GM12878 (cell line): ENCODE data around the gene TNK2. TPM values are rescaled to one million over a fixed set of nuclear protein-coding genes. Genes with fewer than 3 reads are reported as not detected.

Experiments used
- ATAC-seq: fragments of 200-7000 bp; cut with Tn5 transposase; 3 replicates; pipeline ENCODE4 v1.9.1; 2020; ENCODE audit warnings: mild to moderate bottlenecking, moderate library complexity
- BruUV-seq: library from RNA; stranded (reverse); fragments of 400-500 nt; replicated peaks from 2 replicates; lab custom pipeline; 2021; lab: Mats Ljungman, UMichigan
- CTCF ChIA-PET: fragments of 300-600 bp; sonication (Branson Sonifier 250); formaldehyde crosslinking; extraction: SDS; loops from one replicate; lab custom pipeline; 2021; ENCODE audit warnings: inconsistent platforms; lab: Yijun Ruan, JAX
- POLR2A ChIA-PET: fragments of 350-600 bp; formaldehyde crosslinking; extraction: SDS; loops from one replicate; lab custom pipeline; 2021; ENCODE audit warnings: inconsistent platforms; lab: Charles Lee
- RAD21 ChIA-PET: fragments of 300-600 bp; sonication (Branson Sonifier 250); formaldehyde crosslinking; loops from one replicate; lab custom pipeline; 2023; ENCODE audit warnings: antibody characterized with exemption; ENCODE audit not compliant: unreplicated experiment; lab: Charles Lee
- SMC1A ChIA-PET: fragments of 300-600 bp; sonication (Branson Sonifier 250); formaldehyde crosslinking; loops from one replicate; lab custom pipeline; 2023; ENCODE audit not compliant: unreplicated experiment, uncharacterized antibody; lab: Charles Lee
- DNase-seq: peaks from one replicate; pipeline ENCODE4 v3.0.0-alpha.2; 2011; ENCODE audit warnings: low read depth, low spot score
- FAIRE-seq: peaks from 3 replicates; lab custom pipeline; 2011; peaks lifted over from hg19 to GRCh38; lab: Jason Lieb, UNC
- H2AFZ ChIP-seq: 2 replicates; pipeline ENCODE4 v1.6.0; 2011; ENCODE audit warnings: low read depth, low read length, control low read depth; ENCODE audit not compliant: control insufficient read depth
- H3K27ac ChIP-seq: 2 replicates; pipeline ENCODE4 v1.5.1; 2011; ENCODE audit warnings: control low read depth; ENCODE audit not compliant: control insufficient read depth, insufficient read depth
- H3K27me3 ChIP-seq, 2 experiments: replicated peaks in 1 of 2; 2 replicates each; pipeline versions ENCODE4 v1.6.0 to v1.6.1; 2011; ENCODE audit warnings: low read length in 1 of 2; ENCODE audit not compliant: control insufficient read depth in 2 of 2, insufficient read depth in 2 of 2
- H3K36me3 ChIP-seq, 2 experiments: 2 replicates each; pipeline ENCODE4 v1.5.1; 2011; ENCODE audit warnings: low read length in 1 of 2; ENCODE audit not compliant: control insufficient read depth in 2 of 2, insufficient read depth in 2 of 2
- H3K4me1 ChIP-seq: 2 replicates; pipeline ENCODE4 v1.6.1; 2011; ENCODE audit warnings: mild to moderate bottlenecking, low read length, moderate library complexity, mixed read lengths; ENCODE audit not compliant: control insufficient read depth, insufficient read depth
- H3K4me2 ChIP-seq: 2 replicates; pipeline ENCODE4 v1.6.0; 2011; ENCODE audit warnings: control low read depth; ENCODE audit not compliant: control insufficient read depth, insufficient read depth
- H3K4me3 ChIP-seq: fragments of 200-600 bp; sonication (generic); 2 replicates; pipeline ENCODE4 v1.5.1; 2016
- H3K79me2 ChIP-seq: 2 replicates; pipeline ENCODE4 v1.6.0; 2011; ENCODE audit warnings: low read length; ENCODE audit not compliant: control insufficient read depth, insufficient read depth
- H3K9ac ChIP-seq: 2 replicates; pipeline ENCODE4 v1.8.0; 2011; ENCODE audit warnings: low read length, control low read depth, mixed read lengths; ENCODE audit not compliant: control insufficient read depth, insufficient read depth
- H3K9me3 ChIP-seq: replicated peaks from 3 replicates; pipeline ENCODE4 v1.5.1; 2011; ENCODE audit warnings: mild to moderate bottlenecking, low read length; ENCODE audit not compliant: control insufficient read depth, insufficient read depth
- H4K20me1 ChIP-seq: 2 replicates; pipeline ENCODE4 v1.6.0; 2011; ENCODE audit not compliant: control insufficient read depth, insufficient read depth
- BACH1 ChIP-seq: fragments of 450-650 bp; IDR thresholded peaks from 2 replicates; pipeline ENCODE4 v1.6.1; 2017; ENCODE audit warnings: mild to moderate bottlenecking, borderline replicate concordance
- CREM ChIP-seq: IDR thresholded peaks from 2 replicates; pipeline ENCODE4 v1.6.1; 2014; ENCODE audit warnings: antibody characterized with exemption, low read depth
- FOXM1 ChIP-seq: IDR thresholded peaks from 2 replicates; pipeline ENCODE4 v1.6.1; 2012; ENCODE audit warnings: low read depth, mild to moderate bottlenecking, inconsistent platforms, low read length, moderate library complexity
- HDGF ChIP-seq: fragments of 450-650 bp; IDR thresholded peaks from 2 replicates; pipeline ENCODE4 v1.6.1; 2016; ENCODE audit warnings: antibody characterized with exemption
- MEF2B ChIP-seq: fragments of 450-650 bp; IDR thresholded peaks from 2 replicates; pipeline ENCODE4 v1.6.1; 2018; ENCODE audit warnings: mild to moderate bottlenecking, moderate library complexity; ENCODE audit not compliant: partially characterized antibody, poor library complexity, severe bottlenecking
- MYC ChIP-seq: IDR thresholded peaks from 2 replicates; pipeline ENCODE4 v1.6.1; 2011; ENCODE audit warnings: mild to moderate bottlenecking, low read length, moderate library complexity, inconsistent platforms; ENCODE audit not compliant: insufficient read depth, insufficient replicate concordance, insufficient read length, severe bottlenecking
- NBN ChIP-seq: fragments of 450-650 bp; IDR thresholded peaks from 2 replicates; pipeline ENCODE4 v1.6.1; 2016
- NFYB ChIP-seq: IDR thresholded peaks from 2 replicates; pipeline ENCODE4 v1.6.1; 2011; ENCODE audit warnings: low read depth, mild to moderate bottlenecking, low read length, improper control_type of control experiment, moderate library complexity; ENCODE audit not compliant: insufficient read depth
- SMC3 ChIP-seq: IDR thresholded peaks from 2 replicates; pipeline ENCODE4 v1.6.1; 2011; ENCODE audit warnings: low read length, improper control_type of control experiment, borderline replicate concordance
- STAT3 ChIP-seq: IDR thresholded peaks from 2 replicates; pipeline ENCODE4 v1.6.1; 2011; ENCODE audit warnings: low read depth, low read length, improper control_type of control experiment
- WGBS: methylation state at CpG from one replicate; pipeline ENCODE4 v1.1.6; 2016; ENCODE audit warnings: low lambda C conversion rate; ENCODE audit not compliant: insufficient replicate concordance, insufficient coverage; ENCODE audit errors: missing lambda C conversion rate; 5-methylcytosine and 5-hydroxymethylcytosine counted together
- in situ Hi-C: fragments of 300-500 bp; cut with MboI; formaldehyde crosslinking; loops from 9 replicates; pipeline ENCODE4 v1.14.3; 2018; ENCODE audit warnings: mixed read lengths
- intact Hi-C: fragments of 100-400 bp; cut with micrococcal nuclease; formaldehyde crosslinking; loops from one replicate; pipeline ENCODE4 v1.14.2; 2022; ENCODE audit not compliant: unreplicated experiment
- polyA plus RNA-seq, 11 experiments: library from polyadenylated mRNA; depleted of rRNA in 4 of 11; unstranded in 6 of 11; stranded (reverse) in 5 of 11; fragments of >200 nt; fragmentation: Nextera tagmentation in 4 of 11; fragmentation: Illumina TruSeq in 1 of 11; extraction: Ambion mirVana in 4 of 11; extraction: Trizol in 1 of 11; gene quantifications; 1 replicate in 1 of 11; 2 replicates in 10 of 11; pipeline versions ENCODE4 v1.2.1 to v1.2.3, GENCODE V29; 2011 to 2016; ENCODE audit warnings: inconsistent platforms in 2 of 11, missing spikeins in 2 of 11, low read depth in 1 of 11
- total RNA-seq, 4 experiments: library from RNA; depleted of rRNA in 3 of 4; stranded (reverse); fragments of >200 nt in 3 of 4; fragmentation: Illumina TruSeq in 1 of 4; extraction: Trizol in 1 of 4; gene quantifications; 2 replicates each; pipeline versions ENCODE4 v1.2.1 to v1.2.3, GENCODE V29; 2013 to 2021

The TNK2 gene
- total and polyA plus RNA-seq, 10 of the 15 experiments (the other 5 are each of a cell fraction or from before 2014, with no cell fraction given), result 0.13 to 47.8 (median 10.8) TPM

- Histone ChIP-seq H3K9me3 (no peaks in the 10 kb centered on the region; the same call in 2 of the 3 replicates), H2AFZ (no peak overlapping the region), H3K36me3 (no peaks in the 10 kb centered on the region), H3K4me3 (no peak overlapping the region), H3K9ac (no peak overlapping the region), H4K20me1 (no peaks in the 10 kb centered on the region), H3K4me2 (no peak overlapping the region), H3K4me1 (peaks cover 10% of the 10 kb centered on the region), H3K27me3 (no peaks in the 10 kb centered on the region; a peak in 2 of 4 replicates), H3K27ac (no peak overlapping the region), H3K79me2 (no peaks in the 10 kb centered on the region)
- intact Hi-C loops, result no loop called here
- no peak for TF ChIP-seq SMC3
- no peak for TF ChIP-seq MEF2B
- no peak for TF ChIP-seq STAT3
- TF ChIP-seq MYC, result no peak
- TF ChIP-seq NBN, result no peak
- TF ChIP-seq FOXM1, result no peak
- TF ChIP-seq CREM, result no peak
- no peak for TF ChIP-seq BACH1
- TF ChIP-seq HDGF, result no peak
- TF ChIP-seq NFYB, result no peak
- DNase-seq (no peak), FAIRE-seq (no peak), ATAC-seq (no peak)
- ChIA-PET CTCF (no interaction called here), SMC1A (interaction anchor here (1.4 kb wide), 1 partner anchor 15 kb away, joined by 4 read pairs; no protein-coding TSS in a partner anchor), RAD21 (no interaction called here), POLR2A (interaction anchor here (0.6 kb wide), 1 partner anchor 8 kb away, joined by 5 read pairs; no protein-coding TSS in a partner anchor)
- no TSS peak for BruUV-seq
- in situ Hi-C loops, result loop anchor here (5.0 kb wide), 1 partner anchor 78 kb away; no protein-coding TSS in a partner anchor
- WGBS, result 58% methylated on average over 28 of the region's 29 CpGs
These were observed 73.4 kb downstream of the TNK2 start for GRCh38 chr3:195834675-195835583.
